CD4-positive, CD25-positive, alpha-beta regulatory T cell (primary cell): ENCODE results near the gene SPATA25. TPM values are rescaled to one million over a fixed set of nuclear protein-coding genes. Genes with fewer than 3 reads are reported as not detected.
"Not testable (repeated sequence)": the region's sequence is repeated elsewhere in the genome, so short reads cannot be mapped to it uniquely, and the experiment has no call there.

Experiments
- ATAC-seq, 2 donors: fragments of 150-1000 bp; cut with Tn5 transposase; one replicate each; pipeline ENCODE4 v1.10.0; 2021; ENCODE audit warnings: low read depth in 2 of 2, moderate number of reproducible peaks in 2 of 2, moderate library complexity in 1 of 2
- DNase-seq, 3 donors: peaks; one replicate each; pipeline versions ENCODE4 v3.0.0 to v3.0.0-alpha.2; 2012 to 2022; ENCODE audit warnings: mixed read lengths in 1 of 3
- H3K27ac ChIP-seq: one replicate; pipeline ENCODE4 v1.7.0; 2013; ENCODE audit warnings: mild to moderate bottlenecking, low read length; ENCODE audit not compliant: insufficient read depth, poor library complexity, severe bottlenecking
- H3K27me3 ChIP-seq: one replicate; pipeline ENCODE4 v1.7.0; 2013; ENCODE audit warnings: low read length; ENCODE audit not compliant: control insufficient read depth, insufficient read depth
- H3K36me3 ChIP-seq: one replicate; pipeline ENCODE4 v1.7.0; 2013; ENCODE audit warnings: mild to moderate bottlenecking, low read length, moderate library complexity; ENCODE audit not compliant: control insufficient read depth, insufficient read depth
- H3K4me1 ChIP-seq: 2 replicates; pipeline ENCODE4 v1.7.0; 2013; ENCODE audit warnings: mild to moderate bottlenecking, low read length; ENCODE audit not compliant: insufficient read depth, control insufficient read depth, poor library complexity, severe bottlenecking
- H3K4me3 ChIP-seq: one replicate; pipeline ENCODE4 v1.7.0; 2013; ENCODE audit warnings: low read depth, mild to moderate bottlenecking, low read length, moderate library complexity
- H3K9me3 ChIP-seq, 2 experiments: 1 replicate in 1 of 2; 2 replicates in 1 of 2; pipeline ENCODE4 v1.7.0; 2013; ENCODE audit warnings: low read length in 2 of 2, mild to moderate bottlenecking in 1 of 2, moderate library complexity in 1 of 2; ENCODE audit not compliant: control insufficient read depth in 2 of 2
- H3K27ac Mint-ChIP-seq, 3 donors: one replicate each; pipeline ENCODE4 v1.8.0; 2020 to 2022; ENCODE audit warnings: mild to moderate bottlenecking in 3 of 3, mixed read lengths in 3 of 3, moderate library complexity in 2 of 3
- H3K27me3 Mint-ChIP-seq: one replicate; pipeline ENCODE4 v1.8.0; 2022; ENCODE audit warnings: mild to moderate bottlenecking, mixed read lengths
- H3K36me3 Mint-ChIP-seq: one replicate; pipeline ENCODE4 v1.8.0; 2020; ENCODE audit warnings: mixed read lengths
- H3K4me1 Mint-ChIP-seq, 4 donors: one replicate each; pipeline ENCODE4 v1.8.0; 2020 to 2022; ENCODE audit warnings: mixed read lengths in 4 of 4, mild to moderate bottlenecking in 1 of 4
- H3K4me3 Mint-ChIP-seq, 4 donors: one replicate each; pipeline ENCODE4 v1.8.0; 2020 to 2022; ENCODE audit warnings: mild to moderate bottlenecking in 4 of 4, mixed read lengths in 4 of 4, moderate library complexity in 3 of 4
- H3K9me3 Mint-ChIP-seq, 7 donors: one replicate each; pipeline ENCODE4 v1.8.0; 2020 to 2022; ENCODE audit warnings: mixed read lengths in 7 of 7, mild to moderate bottlenecking in 3 of 7, moderate library complexity in 2 of 7
- polyA plus RNA-seq, 4 donors: library from polyadenylated mRNA; unstranded; fragments of 300-500 nt; fragmentation: Illumina TruSeq; gene quantifications; one replicate each; pipeline ENCODE4 v1.2.3, GENCODE V29; 2021
- total RNA-seq: library from RNA; stranded (reverse); gene quantifications from one replicate; pipeline ENCODE4 v1.2.3, GENCODE V29; 2022

SPATA25 gene
- total and polyA plus RNA-seq, 5 donors from 2014 or later: 0.54 TPM; not detected in 4

DNA sequence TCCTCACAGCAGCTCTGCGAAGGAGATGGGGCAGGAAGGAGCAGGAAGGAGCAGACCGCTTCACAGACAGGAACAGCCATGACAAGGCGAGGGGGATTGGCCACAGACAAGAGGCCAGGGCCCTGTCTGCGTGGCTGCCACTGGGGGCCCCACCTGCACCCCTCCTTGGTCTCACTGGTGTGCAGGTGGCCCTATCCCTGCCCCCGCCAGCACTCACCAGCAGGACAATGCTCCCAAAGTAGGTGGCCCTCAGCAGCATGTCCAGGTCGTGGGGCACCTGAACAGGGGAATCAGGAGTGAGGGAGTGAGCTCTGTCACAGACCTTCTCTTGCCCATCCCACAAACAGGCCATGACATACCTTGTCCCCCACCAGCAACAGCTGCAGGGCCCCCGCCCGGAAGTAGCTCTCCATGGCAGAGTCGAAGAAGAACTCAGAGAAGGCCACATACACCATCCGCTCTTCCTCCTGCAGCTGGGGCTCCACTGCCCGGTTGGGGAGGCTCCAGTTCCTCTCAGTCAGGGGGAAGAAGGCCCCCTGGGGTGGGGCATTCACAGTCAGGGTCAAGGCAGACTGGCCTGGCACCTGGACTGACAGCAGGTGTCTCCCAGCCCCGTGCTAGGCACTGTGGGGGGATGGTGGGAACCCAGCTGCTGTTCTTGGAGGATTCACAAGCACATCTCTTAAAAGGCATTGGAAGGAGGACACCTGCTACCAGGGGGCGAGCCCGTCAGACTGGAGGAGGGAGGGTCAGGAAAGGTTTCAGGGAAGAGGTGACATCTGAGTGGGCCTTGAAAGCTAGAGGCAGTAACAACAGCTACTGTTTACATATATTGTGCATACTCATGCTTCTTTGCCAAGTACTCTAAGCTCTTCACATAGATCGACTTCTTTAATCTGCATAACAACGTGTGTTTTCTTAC is 17.4 kb upstream of the SPATA25 start:
- peaks cover 0 to 2% (median 0%) of the 10 kb centered on the region in 4 donors for H3K4me1 Mint-ChIP-seq
- DNase-seq: no peak
- no peaks in the 10 kb centered on the region for H3K27me3 Mint-ChIP-seq
- no peak overlapping the region for H3K27ac ChIP-seq
- no peaks in the 10 kb centered on the region for H3K9me3 ChIP-seq
- H3K36me3 Mint-ChIP-seq: no peaks in the 10 kb centered on the region
- no peaks in the 10 kb centered on the region for H3K27me3 ChIP-seq
- H3K4me3 Mint-ChIP-seq: no peak overlapping the region
- no peaks in the 10 kb centered on the region for H3K36me3 ChIP-seq
- no peaks in the 10 kb centered on the region for H3K9me3 Mint-ChIP-seq
- ATAC-seq: no peak
- no peaks in the 10 kb centered on the region for H3K4me1 ChIP-seq
- H3K4me3 ChIP-seq: no peak overlapping the region
- no peak overlapping the region for H3K27ac Mint-ChIP-seq

DNA sequence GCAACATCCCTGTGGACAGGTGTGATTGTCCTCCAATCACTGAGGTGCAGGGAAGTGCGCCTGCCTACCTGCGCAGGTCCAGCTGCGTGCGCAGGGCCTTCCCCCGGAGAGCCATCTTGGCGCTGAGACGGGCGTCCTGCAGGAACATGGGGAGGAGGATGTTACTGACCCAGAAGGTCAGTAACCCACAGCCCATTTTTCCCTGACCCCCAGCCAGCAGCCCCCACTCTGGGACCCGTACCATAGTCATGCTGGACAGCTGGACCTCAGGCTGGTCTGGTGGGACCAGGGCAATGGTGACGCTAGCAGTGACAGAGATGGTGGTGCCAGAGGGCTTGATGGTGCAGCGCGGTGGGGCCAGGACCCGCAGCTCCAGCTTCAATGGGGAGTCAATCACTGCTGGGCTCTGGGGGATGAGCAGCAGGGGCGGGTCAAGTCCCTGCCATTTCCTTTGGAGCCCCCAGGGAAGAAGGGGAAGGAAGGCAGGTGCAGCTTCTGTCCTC is 14.8 kb upstream of the SPATA25 start:
- Histone ChIP-seq H3K4me3 (no peak overlapping the region), H3K27ac (no peak overlapping the region), H3K36me3 (peaks cover 18% of the 10 kb centered on the region), H3K9me3 (no peaks in the 10 kb centered on the region), H3K4me1 (no peaks in the 10 kb centered on the region), H3K27me3 (no peaks in the 10 kb centered on the region)
- H3K27ac Mint-ChIP-seq: no peak overlapping the region
- no peaks in the 10 kb centered on the region for H3K4me1 Mint-ChIP-seq
- no peaks in the 10 kb centered on the region for H3K27me3 Mint-ChIP-seq
- no peak for ATAC-seq
- DNase-seq: no peak
- H3K9me3 Mint-ChIP-seq: no peaks in the 10 kb centered on the region
- H3K4me3 Mint-ChIP-seq: no peak overlapping the region
- H3K36me3 Mint-ChIP-seq: peaks cover 7% of the 10 kb centered on the region

DNA sequence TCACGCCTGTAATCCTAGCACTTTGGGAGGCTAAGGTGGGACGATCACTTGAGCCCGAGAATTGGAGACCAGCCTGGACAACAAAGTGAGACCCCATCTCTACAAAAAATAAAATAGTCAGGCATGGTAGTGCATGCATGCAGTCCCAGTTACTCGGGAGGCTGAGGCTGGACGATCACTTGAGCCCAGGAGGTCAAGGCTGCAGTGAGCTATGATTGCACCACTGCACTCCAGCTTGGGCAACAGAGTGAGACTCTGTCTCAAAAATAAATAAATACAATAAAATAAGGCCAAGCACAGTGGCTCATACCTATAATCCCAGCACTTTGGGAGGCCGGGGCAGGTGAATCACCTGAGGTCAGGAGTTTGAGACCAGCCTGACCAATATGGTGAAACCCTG is 13.9 kb upstream of the SPATA25 start:
- H3K4me1 ChIP-seq, H3K27ac ChIP-seq, H3K4me3 ChIP-seq, ATAC-seq, H3K27me3 ChIP-seq, H3K4me3 Mint-ChIP-seq, H3K36me3 Mint-ChIP-seq, DNase-seq, H3K9me3 Mint-ChIP-seq, H3K4me1 Mint-ChIP-seq, H3K27me3 Mint-ChIP-seq, H3K27ac Mint-ChIP-seq, H3K9me3 ChIP-seq: not testable (repeated sequence)
- H3K36me3 ChIP-seq: peaks cover 25% of the 10 kb centered on the region

DNA sequence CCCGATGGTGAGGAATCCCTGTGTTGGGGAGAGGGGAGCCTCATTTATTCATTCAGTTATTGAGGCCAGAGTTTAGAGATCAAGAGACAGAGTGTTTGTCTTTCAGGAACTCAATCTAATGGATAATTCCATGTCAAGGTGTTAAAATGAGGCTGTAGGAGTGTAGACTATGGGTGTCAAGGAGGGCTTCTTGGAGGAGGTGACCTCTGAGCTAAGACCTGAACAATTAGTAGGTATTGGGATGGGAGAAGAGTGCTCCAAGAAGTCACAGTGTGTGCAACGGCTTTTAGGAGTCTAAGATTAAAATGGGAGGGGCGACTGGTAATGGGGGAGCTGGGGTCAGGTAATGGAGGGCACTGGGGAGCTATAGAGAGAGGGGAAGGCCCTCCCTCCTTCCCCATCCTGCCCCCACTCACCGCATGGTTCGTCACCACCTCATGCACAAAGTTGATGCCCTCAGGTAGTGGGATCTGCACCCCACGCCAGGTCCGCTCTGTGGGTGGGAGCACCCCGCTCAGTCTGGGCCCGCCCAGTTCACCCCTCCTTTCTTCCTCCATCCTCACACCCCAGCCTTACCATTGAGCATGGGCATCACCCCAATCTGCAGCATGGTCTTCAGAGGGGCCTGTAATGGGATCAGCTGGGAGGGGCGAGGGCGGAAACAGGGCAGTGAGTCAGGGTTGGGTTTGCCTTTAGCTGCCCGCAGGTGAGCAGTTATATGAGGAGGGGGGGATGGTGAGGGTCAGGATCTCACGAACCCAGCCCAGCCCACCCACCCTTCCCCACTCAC is 11.8 kb upstream of the SPATA25 start:
- H3K27ac Mint-ChIP-seq: peak overlapping the region in 1 of 3 donors; percentile 85

DNA sequence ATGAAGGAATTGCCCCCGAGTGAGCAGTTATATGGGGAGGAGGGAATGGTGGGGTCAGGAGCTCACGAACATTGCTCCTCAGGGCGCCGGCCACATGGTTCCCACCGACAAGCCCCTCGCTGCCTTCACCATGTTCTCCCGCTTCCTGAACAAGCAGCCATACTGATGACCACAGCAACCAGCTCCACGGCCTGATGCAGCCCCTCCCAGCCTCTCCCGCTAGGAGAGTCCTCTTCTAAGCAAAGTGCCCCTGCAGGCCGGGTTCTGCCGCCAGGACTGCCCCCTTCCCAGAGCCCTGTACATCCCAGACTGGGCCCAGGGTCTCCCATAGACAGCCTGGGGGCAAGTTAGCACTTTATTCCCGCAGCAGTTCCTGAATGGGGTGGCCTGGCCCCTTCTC is 10.9 kb upstream of the SPATA25 start:
- no peaks in the 10 kb centered on the region for H3K9me3 ChIP-seq
- peaks cover 36% of the 10 kb centered on the region for H3K36me3 ChIP-seq
- Mint-ChIP-seq H3K27me3 (no peaks in the 10 kb centered on the region), H3K9me3 (no peaks in the 10 kb centered on the region), H3K36me3 (peaks cover 15% of the 10 kb centered on the region), H3K4me1 (peaks cover 0 to 14% (median 7%) of the 10 kb centered on the region in 4 donors), H3K27ac (no peak overlapping the region), H3K4me3 (no peak overlapping the region)
- H3K4me1 ChIP-seq: peaks cover 2% of the 10 kb centered on the region
- DNase-seq (no peak), ATAC-seq (no peak)
- H3K27ac ChIP-seq: no peak overlapping the region
- H3K4me3 ChIP-seq: no peak overlapping the region
- no peaks in the 10 kb centered on the region for H3K27me3 ChIP-seq

More for the DNA sequence above, 11.8 kb upstream of the SPATA25 start:
- peaks cover 0 to 4% (median under 1%) of the 10 kb centered on the region in 4 donors for H3K4me1 Mint-ChIP-seq
- H3K4me3 Mint-ChIP-seq: peak overlapping the region in 1 of 4 donors; percentile 21
- no peak overlapping the region for H3K27ac ChIP-seq
- no peaks in the 10 kb centered on the region for H3K27me3 Mint-ChIP-seq
- no peak for ATAC-seq
- no peaks in the 10 kb centered on the region for H3K9me3 ChIP-seq
- DNase-seq: no peak
- H3K36me3 Mint-ChIP-seq: peaks cover 11% of the 10 kb centered on the region
- peaks cover 32% of the 10 kb centered on the region for H3K36me3 ChIP-seq
- no peaks in the 10 kb centered on the region for H3K4me1 ChIP-seq
- no peak overlapping the region for H3K4me3 ChIP-seq
- no peaks in the 10 kb centered on the region for H3K27me3 ChIP-seq
- no peaks in the 10 kb centered on the region for H3K9me3 Mint-ChIP-seq

DNA sequence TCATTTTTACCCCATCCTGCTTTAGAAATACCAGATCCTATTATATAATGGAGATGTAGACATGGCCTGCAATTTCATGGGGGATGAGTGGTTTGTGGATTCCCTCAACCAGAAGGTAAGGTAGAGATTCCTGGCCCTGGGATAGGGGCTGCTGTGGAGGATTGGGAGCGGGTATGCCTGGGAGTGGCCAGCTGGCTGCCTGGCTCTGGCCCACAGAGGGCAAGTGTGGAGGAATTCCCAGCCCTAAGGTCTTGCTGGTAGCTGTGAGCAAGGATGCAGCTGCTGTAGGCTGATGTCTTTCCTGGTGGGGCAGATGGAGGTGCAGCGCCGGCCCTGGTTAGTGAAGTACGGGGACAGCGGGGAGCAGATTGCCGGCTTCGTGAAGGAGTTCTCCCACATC is 10.3 kb upstream of the SPATA25 start:
- peaks cover 40% of the 10 kb centered on the region for H3K36me3 ChIP-seq
- no peak overlapping the region for H3K27ac Mint-ChIP-seq
- no peak for ATAC-seq
- H3K4me3 ChIP-seq: no peak overlapping the region
- H3K27me3 Mint-ChIP-seq: no peaks in the 10 kb centered on the region
- peaks cover 2 to 20% (median 13%) of the 10 kb centered on the region in 4 donors for H3K4me1 Mint-ChIP-seq
- peaks cover 8% of the 10 kb centered on the region for H3K4me1 ChIP-seq
- no peaks in the 10 kb centered on the region for H3K27me3 ChIP-seq
- H3K9me3 ChIP-seq: no peaks in the 10 kb centered on the region
- no peak overlapping the region for H3K4me3 Mint-ChIP-seq
- DNase-seq: no peak
- H3K9me3 Mint-ChIP-seq: no peaks in the 10 kb centered on the region
- no peak overlapping the region for H3K27ac ChIP-seq
- H3K36me3 Mint-ChIP-seq: peaks cover 18% of the 10 kb centered on the region

DNA sequence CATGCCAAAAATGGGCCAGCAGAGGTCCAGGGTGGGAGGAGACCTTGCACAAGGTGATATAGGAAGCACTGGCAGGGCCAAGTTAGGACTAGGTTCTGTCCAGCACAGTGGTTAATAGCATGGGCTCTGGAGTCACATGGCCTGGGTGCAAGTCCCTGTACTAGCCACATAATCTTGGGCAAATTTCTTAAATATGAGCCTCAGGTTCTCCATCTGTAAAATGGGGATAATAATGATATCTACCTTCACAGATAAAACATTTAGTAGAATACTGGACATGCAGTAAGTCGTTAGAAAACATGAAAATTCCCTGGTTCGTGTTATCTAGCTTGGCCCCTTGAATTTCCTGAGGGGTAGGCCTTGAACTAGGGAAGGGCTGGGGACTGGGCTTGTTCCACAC is 9.9 kb upstream of the SPATA25 start:
- Histone ChIP-seq H3K9me3 (no peaks in the 10 kb centered on the region), H3K4me1 (peaks cover 12% of the 10 kb centered on the region), H3K27ac (no peak overlapping the region), H3K36me3 (peaks cover 40% of the 10 kb centered on the region), H3K27me3 (no peaks in the 10 kb centered on the region), H3K4me3 (no peak overlapping the region)
- ATAC-seq (no peak), DNase-seq (no peak)
- no peaks in the 10 kb centered on the region for H3K27me3 Mint-ChIP-seq
- H3K36me3 Mint-ChIP-seq: peaks cover 18% of the 10 kb centered on the region
- H3K4me3 Mint-ChIP-seq: no peak overlapping the region
- no peak overlapping the region for H3K27ac Mint-ChIP-seq
- H3K4me1 Mint-ChIP-seq: peaks cover 6 to 24% (median 17%) of the 10 kb centered on the region in 4 donors
- no peaks in the 10 kb centered on the region for H3K9me3 Mint-ChIP-seq
